OCI-LY7 (cell line): ENCODE measurements around the gene RNF217.

Experiments used
- CTCF ChIP-seq: fragments of 200-600 bp; sonication (generic); conservative IDR thresholded peaks from 2 replicates; pipeline ENCODE4 v1.5.1; 2014; ENCODE audit warnings: mild to moderate bottlenecking, antibody characterized with exemption, low read length, moderate library complexity, mixed read lengths
- EZH2phosphoT487 ChIP-seq: fragments of 200-600 bp; sonication (generic); IDR thresholded peaks from 2 replicates; pipeline ENCODE4 v1.6.1; 2018; ENCODE audit warnings: low read depth, borderline replicate concordance, mild to moderate bottlenecking, mixed run types, antibody characterized with exemption, low read length, moderate library complexity, mixed read lengths

- TF ChIP-seq EZH2phosphoT487 (no peak), CTCF (no peak)
These were observed 91.6 kb downstream of the RNF217 start for GRCh38 chr6:125053809-125054208.
